Ammon's horn (tissue), 1 donor: ENCODE measurements around the gene SH3BP4.

Experiments
- DNase-seq: peaks from one replicate; pipeline ENCODE4 v3.0.0-alpha.2; 2016; ENCODE audit warnings: low spot score

The SH3BP4 gene

DNA sequence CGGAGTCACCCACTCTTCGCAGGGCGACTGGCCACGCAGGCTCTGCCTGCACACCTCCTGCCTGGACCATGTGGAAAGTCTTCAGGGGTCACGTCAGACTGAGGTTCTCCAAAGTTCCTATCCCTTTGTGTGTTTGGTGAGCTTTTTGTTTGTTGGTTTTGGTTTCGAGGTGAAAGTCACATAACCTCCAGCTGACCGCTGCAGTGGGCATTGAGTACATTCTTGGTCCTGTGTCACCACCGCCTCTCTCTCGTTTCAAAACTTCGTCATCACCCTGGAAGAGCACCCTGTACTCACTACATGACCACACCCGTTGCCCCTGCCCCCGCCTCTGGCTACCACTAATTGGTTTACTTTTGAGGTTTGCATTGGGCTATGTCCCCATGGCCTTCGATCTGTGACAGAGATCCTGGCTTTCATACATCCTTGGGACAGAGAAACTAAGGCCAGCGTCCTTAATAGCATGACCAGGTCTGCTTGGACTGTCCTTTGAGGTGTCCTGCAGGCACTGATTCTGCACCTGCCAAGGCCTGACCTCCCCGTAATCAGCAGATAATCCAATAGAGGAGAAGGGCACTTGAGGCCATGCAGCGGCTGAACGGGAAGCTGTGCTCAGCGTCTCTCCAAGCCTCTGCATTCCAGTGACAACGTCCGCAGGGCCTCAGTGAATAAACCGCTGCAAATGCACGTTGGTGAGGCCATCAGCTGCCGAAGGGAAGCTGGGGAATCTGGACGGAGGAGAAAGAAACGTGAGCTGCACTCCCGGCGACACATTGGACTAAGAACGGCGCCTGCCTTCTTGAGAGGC lies 46.8 kb downstream of the SH3BP4 start:
- DNase-seq: no peak

DNA sequence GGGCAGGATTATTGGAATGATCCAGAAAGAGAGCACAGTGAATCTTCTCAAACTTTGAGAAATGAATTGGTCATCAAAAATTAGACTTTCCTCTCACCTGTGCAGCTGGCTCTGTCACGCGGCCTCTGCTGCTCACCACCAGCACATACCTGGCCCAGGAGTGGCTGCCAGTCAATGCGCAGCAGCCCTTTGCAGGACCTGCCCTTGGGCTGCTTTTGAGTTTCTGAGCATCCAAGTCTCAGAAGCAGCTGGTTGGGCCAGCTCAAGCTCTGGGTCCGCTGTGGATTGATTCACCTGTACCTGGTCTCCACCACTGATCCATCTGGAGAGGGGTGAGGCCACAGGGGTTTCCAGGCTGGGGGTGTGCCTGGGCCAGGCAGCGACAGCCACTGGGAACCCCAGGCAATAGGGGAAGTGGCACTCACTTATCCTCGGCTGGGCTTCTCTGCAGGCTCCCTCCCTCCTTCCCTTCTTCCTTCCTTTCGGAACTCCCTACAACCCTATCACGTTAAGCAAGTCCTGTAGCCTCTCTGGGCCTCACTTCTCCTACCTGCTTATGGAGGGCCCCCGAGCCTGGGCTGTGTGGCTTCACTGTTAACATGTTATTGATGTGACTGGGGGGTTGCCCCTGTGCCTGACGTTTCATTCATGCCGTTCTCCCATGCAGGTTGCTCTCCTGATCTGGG lies 48.1 kb downstream of the SH3BP4 start:
- DNase-seq: no peak

GRCh38 chr2:235000426-235001236 lies 48.8 kb downstream of the SH3BP4 start:
- no peak for DNase-seq

DNA sequence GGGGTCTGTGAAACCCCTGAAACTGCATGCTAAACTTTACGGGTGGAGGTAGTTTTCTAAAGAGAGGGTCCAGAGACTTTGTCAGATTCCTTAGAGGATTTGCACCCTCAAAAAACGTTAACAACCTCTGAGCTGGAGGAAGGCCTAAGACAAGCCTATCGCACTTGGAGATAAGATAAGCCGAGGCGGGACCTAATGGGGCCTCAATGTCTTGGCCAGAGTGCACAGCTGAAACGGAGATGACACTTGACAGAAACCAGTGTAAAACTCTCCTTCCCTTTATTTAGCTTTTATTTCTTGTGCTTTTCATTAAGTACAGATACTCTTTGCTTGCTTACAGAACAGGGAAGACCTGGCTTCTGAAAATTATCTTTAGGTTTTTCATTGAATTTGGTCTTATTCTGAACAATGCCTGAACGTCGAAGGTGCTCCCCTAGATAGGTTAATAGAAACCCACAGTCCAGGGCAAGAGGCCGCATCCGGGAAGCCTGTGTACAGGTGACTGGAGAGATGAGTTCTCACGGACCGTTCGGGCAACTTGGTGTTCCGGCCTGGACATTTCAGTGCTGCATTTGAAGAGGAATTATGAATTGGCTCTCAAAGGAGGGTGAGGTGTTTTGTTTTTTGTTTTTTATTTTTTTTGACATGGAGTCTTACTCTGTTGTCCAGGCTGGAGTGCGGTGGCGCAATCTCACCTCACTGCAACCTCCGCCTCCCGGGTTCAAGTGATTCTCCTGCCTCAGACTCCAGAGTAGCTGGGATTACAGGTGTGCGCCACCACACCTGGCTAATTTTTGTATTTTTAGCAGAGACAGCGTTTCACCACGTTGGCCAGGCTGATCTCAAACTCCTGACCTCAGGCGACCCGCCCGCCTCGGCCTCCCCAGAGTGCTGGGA lies 49.7 kb downstream of the SH3BP4 start:
- DNase-seq: no peak

DNA sequence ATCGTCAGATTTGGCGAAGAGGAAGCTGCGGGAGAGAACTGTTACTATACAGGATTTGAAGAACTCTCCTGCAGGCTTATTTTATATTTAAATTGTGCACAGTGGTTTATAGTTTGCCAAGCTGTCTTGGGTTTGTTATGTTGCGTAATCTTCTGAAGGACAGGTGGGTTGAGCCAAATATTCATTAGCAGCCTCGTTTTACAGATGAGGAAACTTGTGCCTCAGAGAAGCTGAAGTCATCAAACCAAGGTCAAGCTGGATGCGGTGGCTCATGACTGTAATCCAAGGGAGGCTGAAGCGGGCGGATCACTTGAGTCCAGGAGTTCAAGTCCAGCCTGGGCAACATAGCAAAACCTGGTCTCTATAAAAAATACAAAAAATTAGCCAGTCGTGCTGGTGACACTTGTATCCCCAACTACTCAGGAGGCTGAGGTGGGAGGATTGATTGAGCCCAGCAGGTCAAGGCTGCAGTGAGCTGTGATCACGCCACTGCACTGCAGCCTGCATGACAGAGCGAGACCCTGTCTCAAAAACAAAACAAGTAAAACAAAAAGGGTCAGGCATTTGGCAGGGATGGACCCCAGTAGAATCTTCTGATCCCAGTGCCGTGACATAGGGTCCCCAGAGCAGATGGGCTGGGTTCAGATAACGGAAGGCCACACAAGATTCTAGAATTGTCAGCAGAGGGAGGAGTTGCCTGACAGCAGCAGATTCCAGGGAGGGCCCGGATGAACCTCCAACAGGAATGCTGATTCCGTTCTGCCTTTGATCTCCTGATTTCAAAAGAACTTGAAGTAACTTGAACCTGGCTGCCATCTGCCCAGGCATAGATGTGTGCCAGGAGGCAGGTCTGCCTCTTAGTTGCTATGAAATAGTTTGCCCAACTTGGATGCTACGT lies 50.6 kb downstream of the SH3BP4 start:
- DNase-seq: no peak

DNA sequence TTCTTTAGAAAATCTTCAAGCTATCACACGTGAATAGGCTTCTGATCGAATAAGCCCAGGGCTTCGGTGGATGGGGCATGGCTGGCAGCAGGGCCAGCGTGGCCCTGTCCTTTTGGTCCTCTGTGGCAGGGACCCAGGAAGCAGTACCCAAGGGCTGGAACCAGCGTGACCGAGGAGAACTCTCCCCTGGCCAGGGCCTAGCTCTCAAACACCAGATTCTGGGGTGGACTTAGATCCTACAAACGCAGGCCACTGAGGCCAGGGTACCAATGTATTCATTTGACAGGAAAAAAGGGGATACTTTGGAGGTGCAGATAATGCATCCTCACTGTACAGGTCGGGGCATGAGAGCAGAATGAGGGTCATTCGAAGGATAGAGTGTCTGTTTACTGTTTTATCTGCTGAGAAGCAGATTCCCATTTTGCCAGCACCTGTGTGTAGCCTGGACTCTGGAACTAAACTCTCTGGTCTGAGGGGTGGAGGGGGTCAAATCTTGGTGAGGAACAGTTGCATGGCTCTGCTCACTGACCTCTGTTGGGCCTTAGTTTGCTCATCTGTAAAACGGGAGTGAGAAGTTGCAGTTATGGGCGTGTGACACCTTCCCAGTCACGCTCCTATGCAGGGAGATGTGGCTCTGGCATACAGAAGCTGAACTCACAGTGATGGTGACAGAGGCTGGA lies 51.4 kb downstream of the SH3BP4 start:
- DNase-seq: no peak

DNA sequence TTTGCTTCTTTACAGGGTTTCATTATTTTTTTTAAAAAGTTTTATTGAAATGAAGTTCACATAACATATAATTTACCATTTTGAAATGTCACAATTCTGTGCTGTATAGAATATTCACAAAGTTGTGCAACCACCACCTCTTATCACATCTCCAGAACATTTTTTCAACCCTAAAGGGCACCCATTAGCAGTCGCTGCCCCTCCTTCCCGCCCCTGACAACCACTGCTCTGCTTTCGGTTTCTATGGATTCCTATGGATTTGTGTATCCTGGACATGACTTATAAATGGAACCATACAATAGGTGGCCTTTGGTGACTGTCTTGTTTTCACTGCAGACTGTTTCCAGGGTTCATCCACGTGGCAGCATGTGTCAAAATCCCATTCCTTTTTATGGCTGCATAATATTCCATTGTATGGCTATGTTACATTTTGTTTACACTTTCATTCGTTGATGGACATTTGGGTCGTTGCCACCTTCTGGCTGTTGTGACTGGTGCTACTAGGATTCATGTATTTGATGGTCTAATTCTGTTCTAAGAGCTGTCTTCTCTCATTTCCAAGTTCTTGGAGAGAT lies 52.6 kb downstream of the SH3BP4 start:
- no peak for DNase-seq

GRCh38 chr2:235005023-235005422 lies 53.2 kb downstream of the SH3BP4 start:
- no peak for DNase-seq

GRCh38 chr2:235005603-235006259 lies 53.9 kb downstream of the SH3BP4 start:
- peak; percentile 81 for DNase-seq

- DNase-seq: no peak
These were observed 54.6 kb downstream of the SH3BP4 start for GRCh38 chr2:235006461-235006860.

GRCh38 chr2:235006986-235007385 lies 55.2 kb downstream of the SH3BP4 start:
- no peak for DNase-seq

DNA sequence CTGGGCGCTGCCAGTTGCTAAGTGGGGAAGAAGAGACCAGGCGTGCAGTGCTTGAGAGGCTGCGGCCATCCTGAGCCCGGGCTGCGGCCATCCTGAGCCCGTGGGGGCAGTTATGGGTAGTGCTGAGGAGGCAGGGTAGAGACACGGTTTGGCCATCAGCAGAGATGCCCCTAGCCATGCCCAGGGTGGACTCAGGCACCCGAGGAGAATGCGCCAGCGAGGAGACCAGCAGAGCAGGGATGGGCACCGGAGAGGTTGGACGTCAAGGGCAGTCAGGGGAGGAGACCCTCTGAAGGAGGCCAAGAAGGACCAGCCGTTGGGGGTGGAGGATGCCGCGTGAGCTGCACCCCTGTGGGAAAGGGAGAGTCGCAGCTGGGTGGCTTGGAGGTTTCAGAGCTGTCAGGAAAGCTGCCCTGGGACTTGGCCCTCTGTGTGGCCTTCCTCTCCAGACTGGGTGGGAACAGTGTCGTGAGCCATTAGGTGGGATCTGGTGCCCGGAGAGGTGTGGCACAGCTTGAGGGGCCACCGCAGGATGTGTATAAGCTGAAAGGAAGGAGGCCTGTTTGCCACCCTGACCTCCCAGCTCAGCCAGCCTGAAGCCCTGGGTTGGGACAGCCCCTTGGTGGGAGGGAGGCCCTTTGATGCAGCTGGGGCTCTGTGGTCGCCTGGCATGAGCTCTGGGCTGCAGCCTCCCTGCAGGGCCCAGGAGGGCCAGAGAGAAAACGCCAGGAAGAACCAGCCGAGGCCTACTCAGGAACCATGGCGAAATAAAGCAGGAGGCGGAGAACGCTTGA lies 56.0 kb downstream of the SH3BP4 start:
- no peak for DNase-seq

DNA sequence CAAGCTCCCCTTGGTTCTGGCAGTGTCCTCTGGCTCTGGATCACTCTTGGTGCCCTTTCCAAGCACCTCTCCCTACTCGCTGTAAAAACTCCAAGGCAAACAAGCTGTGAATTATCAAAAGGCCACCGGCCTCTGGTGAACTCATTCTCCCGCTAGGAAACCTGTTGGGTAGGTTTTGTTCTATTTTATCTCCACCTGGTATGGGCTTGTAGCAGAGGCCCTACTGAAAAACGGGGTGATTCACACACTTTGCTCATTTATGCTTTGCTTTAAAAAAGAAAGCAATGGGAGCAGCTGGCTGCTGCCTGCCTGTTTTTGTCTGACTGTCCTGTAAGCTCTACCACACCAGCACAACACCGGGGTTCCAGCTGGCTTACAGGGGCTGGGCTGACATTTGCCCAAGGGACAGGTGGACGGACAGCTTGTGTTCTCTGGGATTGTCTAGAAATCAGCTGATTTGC lies 56.8 kb downstream of the SH3BP4 start:
- no peak for DNase-seq

DNA sequence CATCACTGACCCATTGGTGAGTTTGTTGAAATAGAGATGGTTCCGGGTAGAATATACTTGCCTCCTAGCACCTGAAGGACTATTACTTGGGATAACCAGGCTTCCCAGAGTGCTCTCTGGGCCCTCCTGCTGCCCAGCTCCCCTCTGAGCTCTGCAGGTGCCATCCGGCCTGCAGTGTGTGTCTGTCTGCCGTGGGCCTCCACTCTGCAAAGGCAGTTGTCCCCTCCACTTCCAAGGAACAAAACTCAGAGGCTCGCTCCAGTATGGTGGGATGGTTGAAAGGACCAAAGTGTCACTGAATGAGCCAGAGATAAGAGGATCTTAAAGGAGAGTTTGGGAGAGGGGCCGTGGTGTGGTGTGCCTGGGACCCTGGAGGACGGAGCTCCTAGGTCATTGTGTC lies 57.3 kb downstream of the SH3BP4 start:
- DNase-seq: no peak

DNA sequence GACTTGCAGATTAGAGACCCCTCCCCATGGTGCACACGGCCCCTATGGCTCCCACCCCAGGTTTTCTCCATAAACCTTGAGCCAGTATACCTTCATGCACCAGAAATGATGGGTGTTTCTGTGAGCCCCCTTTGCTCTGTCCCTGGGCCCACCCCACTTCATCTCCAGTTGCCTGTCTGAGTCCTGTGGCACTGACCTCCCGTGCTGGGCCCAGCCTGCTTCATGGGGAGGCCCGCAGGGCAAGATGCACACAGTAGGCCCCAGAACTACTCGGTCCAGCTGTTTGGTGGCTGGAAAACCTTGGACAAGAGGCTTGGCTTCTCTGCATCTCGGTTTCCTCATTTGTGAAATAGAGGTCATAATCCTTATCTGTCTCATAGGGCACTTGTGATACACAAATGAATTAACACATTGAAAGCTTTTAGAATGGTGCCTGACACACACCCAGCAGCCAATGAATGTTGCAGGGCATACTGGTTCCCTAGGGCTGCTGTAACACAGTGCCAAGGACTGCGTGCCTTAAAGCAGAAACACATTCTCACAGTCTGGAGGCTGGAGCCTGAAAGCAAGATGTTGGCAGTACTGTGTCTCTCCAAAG lies 58.4 kb downstream of the SH3BP4 start:
- no peak for DNase-seq

DNA sequence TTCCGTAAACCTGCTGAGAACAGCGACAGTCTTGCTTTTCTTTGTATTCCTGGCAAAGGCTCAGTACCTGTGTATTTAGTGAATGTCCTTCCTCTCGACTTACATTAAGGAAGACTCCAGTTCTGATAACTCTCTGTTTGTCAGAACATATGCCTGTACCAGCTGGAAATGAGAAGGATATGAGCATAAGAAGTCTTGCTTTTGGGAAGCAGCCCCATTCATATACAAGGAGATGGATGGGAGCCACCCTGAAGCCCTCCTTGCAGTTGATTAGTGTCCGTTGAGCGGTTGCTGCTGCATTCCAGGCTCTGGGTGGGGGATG lies 59.8 kb downstream of the SH3BP4 start:
- no peak for DNase-seq

DNA sequence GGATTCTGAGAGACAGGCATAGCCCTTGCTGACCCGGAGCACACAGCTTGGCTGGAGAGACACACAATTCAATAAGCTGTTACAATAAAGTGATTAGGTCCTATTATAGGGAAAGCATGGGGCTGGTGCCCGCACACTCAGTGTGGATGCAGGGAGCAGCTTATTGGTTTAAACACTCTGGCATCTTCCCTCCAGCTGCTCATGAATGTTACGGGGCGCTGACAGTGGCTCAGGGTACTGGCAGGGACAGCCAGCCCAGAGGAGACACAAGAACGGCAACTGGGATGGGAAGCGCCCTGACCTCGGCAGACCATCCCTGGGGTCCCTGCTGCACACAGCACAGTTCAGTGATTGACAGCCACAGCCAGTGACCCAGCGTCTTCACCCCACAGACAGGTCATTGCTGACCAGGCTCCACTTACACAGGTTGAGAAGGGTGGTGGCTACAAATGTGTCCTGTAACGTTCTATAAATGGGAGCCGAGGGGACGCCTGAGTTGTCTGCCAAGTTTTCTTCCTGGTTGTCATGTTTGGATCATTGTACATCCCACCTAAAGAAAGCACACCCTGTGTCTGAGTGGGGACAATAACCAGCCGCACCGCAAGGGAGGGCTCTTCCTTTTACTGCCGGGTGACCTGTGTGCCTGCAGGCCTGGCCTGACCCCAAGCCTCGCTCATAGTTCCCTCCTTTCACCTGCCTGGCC lies 60.3 kb downstream of the SH3BP4 start:
- no peak for DNase-seq
